ENCODE measurements around the gene YARS1.
"Not testable (repeated sequence)": the region's sequence is repeated elsewhere in the genome, so short reads cannot be mapped to it uniquely, and the experiment has no call there.

Gene YARS1

DNA sequence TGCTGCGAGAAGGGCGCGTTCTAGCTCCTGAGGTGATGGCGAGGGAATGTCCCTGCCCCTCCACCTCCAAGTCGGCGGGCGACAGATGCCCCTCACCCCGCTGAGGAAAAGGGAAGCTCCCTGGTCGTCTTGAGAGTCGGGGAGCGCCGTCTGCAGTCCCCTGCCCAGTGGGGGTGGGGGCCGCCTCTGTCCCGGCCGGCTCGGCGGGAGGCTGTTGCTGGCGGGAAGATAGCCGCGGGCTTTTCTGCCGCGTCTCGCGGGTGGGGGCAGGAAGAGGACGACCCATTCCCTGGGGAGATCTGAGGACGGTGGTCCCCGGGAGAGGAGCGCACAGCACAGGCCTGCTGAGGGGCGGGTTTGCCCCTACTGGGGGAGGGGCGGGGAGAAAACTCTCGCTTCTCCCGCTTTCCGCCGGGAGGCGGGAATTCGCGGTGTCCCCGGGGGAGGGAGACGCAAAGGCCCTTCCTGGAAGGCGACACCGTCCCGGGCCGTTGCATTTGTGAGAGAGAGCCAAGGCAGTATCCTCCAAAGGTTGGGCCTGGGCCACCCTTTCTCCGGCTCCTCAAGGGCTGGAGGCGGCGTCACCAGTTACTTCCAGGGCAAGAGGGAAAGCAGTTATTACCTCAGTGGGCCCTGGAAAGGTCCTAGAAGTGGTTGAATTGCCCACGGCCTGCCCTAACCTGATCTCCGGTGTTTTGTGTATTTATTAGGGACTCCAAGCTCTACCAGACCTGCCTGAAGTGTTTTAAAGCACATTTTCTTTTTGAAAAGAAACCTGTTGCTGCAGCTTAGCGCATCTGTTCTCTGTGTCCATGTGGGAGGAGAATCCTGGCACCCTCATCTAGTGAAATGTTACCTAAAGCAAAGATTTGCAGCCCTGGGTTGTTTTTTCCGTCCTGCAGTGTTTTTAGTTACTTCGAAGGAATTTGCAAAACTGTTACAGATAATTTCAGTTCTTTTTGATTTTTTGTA is 943 bp upstream of the YARS1 start:
- DNase-seq (ENCODE audit: extremely low read depth in 1 of 2, low read depth in 1 of 2), result no peak

DNA sequence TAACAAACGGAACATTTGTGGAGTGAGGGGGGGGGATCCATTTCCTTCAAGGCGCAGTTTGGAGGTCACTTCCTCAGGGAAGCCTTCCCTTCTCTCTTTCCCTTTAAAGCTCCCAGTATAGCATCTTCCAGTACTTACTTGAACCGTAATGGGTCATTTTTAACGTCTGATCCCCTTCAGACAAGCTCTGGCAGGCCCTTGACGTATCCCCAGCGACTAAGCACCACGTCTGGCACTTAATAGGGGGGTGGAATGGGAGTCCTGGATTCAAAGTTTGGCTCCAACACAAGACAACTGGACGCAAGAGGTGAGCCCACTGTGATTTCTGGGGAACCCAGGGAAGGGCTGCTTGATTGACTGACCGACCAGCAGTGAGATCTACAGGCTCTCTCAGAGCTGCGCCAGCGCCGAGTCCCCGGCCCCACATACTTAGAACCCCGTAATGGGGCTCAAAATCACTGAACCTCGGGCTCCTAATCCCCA is 441 bp downstream of the YARS1 start:
- DNase-seq (ENCODE audit: extremely low read depth in 1 of 2, low read depth in 1 of 2), result no peak

DNA sequence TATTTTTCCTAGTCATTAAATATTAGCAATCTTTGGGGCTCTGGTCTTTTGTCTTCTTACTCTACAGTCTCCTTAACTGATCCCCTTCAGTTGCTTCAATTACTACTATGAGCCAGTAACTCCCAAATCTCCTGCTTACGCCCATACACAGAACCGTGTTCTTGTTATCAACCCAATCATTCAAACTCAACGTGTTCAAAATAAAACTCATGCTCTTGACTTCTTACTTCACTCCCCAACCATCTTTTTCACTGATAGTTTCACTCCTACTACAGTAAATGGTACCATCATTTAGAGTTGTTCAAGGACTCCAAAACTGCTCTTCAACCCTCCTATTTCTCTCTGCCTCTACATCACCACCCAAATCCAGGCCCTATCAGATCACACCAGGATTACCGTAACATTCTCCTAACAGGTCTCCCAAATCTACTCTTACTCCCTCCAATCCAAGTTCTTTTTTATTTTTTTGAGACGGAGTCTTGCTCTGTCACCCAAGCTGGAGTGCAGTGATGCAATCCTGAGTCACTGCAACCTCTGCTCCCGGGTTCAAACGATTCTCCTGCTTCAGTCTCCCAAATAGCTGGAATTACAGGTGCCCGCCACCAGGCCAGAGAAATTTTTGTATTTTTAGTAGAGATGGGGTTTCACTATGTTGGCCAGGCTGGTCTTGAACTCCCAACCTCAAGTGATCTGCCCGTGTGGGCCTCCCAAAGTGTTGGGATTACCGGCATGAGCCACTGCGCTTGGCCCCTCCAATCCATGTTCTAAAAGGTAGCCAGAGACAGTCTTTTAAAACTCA is 3.0 kb downstream of the YARS1 start:
- DNase-seq (ENCODE audit: extremely low read depth in 1 of 2, low read depth in 1 of 2), result no peak

DNA sequence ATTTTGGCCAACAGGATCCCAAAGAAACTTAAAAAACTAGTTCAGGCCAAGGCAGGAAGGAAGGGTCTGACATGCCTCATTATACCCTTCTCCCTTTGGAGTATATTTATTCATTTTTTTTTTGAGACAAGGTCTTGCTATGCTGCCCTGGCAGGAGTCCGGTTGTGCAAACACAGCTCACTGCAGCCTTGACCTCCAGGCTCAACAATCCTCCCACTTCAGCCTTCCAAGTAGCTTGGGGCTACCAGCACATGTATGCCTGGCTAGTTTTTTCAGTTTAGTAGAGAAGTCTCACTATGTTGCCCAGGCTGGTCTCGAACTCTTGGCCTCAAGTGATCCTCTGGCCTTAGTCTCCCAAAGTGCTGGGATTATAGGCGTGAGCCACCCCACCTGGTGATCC is 5.2 kb downstream of the YARS1 start:
- DNase-seq (ENCODE audit: extremely low read depth in 1 of 2, low read depth in 1 of 2), result no peak

DNA sequence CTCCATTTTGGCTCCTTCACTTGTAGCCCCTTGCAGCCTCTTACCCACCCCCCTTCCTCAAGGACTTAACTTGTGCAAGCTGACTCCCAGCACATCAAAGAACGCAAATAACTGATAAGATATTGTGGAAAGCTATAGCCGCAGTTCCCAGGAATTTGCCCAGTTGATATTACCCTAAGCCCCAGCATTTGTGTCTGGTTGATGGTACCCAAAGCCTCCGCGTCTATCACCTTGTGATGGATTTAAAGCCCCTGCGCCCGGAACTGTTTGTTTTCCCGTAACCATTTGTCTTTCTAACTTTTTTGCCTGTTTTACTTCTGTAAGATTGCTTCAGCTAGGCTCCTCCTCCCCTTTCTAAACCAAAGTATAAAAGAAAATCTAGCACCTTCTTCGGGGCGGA is 5.9 kb downstream of the YARS1 start:
- DNase-seq (ENCODE audit: extremely low read depth in 1 of 2, low read depth in 1 of 2), result no peak

DNA sequence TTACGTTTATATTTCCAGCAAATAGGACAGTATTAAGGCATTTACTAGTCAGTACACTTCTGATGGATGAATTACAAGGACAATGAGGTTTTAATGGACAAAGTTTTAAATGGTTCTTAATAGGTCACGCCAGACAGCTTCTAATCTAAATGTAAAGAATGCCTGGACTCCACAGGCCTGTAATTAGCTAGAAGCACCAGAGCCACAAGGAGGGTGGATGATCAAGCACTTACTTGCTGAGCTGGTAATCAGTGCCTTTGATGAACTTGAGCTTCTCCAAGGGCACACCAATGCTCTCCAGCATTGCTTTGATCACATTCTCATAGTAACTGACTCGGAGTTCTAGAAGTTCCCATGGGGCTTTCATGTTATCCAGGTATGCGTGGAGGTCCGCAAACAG is 6.8 kb downstream of the YARS1 start:
- DNase-seq (ENCODE audit: extremely low read depth in 1 of 2, low read depth in 1 of 2), result no peak

DNA sequence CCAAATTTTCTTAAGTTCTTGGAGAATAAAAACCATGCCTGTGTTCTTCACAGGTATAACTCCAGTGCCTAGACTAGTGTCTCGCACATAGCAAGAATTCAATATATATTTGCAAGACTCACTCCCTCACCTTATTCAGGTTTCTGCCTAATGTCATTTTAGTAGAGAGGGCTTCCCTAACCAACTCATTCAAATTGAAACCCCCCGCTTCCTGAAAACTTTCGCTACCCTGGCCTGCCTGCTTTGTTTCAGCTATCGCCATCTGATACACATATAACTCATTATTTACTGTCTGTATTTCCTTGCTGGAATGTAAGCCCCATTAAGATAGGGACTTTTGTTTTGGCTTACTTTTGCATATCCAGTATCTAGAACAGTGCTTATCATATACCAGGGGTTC is 8.6 kb downstream of the YARS1 start:
- DNase-seq (ENCODE audit: extremely low read depth in 1 of 2, low read depth in 1 of 2), result no peak

DNA sequence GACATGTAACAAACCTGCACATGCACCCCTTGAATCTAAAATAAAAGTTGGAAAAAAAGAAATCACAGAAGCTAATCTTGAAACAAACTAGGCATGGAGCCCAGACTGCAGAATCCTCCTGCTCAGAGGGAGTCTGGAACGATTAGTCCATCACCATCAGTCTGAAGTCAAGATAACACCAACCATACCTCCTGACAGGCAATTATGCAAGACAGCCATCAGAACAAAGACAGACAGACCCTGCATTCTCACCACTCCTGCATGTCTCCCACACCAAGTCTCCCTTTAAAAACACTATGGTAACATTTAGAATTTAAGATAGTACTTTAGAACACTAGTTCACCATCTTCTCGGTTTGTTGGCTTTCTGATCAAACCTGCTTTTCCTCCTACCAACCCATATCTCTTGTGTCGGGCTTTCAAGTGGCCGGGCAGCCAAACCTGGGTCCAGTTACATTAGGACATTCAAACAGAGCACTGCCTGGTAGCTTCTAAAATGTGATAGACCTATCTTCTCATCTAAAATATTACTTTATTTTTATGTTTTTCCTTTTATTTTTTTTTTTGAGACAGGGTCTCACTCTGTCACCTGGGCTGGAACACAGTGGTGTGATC is 10.1 kb downstream of the YARS1 start:
- no peak for DNase-seq (ENCODE audit: extremely low read depth in 1 of 2, low read depth in 1 of 2)

DNA sequence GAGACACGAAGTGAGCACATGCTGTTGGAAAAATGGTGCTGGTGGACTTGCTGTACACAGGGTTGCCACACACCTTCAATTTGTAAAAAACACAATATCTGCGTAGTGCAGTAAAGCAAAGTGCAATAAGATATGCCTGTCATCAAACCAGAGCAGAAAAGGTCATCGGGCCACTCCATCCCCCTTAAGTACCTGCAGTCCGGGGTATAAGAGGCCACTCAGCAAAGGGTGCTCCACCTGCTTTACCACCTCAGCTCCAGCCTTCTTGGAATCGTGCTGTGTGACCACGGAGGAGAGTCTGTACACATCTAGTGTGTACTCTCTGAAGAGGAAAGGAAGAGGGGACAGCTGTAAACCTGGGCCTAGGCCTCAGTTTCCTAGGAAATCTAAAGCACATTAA is 10.9 kb downstream of the YARS1 start:
- no peak for DNase-seq (ENCODE audit: extremely low read depth in 1 of 2, low read depth in 1 of 2)

DNA sequence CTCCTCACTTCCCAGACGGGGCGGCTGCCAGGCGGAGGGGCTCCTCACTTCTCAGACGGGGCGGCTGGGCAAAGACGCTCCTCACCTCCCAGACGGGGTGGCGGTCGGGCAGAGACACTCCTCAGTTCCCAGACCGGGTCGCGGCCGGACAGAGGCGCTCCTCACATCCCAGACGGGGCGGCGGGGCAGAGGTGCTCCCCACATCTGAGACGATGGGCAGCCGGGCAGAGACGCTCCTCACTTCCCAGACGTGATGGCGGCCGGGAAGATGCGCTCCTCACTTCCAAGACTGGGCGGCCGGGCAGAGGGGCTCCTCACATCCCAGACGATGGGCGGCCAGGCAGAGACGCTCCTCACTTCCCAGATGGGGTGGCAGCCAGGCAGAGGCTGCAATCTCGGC is 12.7 kb downstream of the YARS1 start:
- not testable (repeated sequence) for DNase-seq (ENCODE audit: extremely low read depth in 1 of 2, low read depth in 1 of 2)

DNA sequence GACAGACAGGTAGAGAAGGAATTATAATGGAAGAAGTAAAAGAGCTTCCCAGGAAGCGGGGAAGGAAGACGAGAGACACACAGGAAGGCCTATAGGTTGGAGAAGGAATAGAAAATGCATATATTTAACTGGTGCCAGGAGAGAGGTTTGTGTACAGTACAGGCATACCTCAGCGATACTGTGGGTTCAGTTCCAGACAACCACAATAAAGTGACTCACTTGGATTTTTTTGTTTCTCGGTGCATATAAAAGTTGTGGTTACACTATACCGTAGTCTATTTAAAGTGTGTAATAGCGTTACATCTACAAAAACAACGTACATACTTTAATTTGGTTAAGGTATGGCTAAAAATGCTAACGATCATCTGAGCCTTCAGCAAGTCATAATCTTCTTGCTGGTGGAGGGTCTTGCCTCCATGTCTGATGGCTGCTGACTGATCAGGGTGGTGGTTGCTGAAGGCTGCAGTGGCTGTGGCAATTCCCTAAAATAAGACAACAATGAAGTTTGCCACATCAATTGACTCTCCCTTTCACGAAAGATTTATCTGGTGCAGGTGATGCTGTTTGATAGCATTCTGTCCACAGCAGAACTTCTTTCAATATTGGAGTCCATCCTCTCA is 16.0 kb downstream of the YARS1 start:
- no peak for DNase-seq (ENCODE audit: extremely low read depth in 1 of 2, low read depth in 1 of 2)

DNA sequence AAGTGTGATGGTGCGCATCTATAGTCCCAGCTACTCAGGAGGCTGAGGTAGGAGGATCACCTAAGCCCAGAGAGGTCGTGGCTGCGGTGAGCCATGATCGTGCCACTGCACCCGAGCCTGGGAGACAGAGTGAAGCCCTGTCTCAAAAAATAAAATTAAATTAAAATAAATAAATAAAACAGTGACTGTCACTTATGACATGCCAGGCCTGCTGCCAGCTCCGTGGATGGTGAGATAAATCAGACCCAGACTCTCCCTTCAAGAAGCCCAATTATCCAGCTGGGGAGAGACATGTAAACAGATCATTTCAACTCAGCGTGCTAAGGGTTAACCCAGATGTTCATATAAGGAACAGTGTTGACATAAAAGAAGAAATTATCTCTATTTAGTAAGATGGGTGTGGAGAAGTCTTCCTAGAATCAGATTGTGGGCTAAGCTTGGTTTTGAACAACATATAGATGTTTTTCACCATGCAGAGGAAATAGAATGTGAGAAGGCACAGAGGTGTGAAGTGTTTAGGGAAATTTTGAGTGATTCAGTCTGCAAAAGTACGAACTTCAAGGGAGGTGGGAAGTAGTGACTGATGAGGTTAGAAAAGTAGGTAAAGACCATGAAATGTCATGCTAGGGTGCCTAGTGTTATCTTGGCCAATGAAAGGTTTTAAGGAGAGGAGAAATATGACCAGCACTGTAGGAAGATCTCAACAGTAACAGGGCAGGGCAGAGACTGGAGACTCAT is 18.3 kb downstream of the YARS1 start:
- DNase-seq (ENCODE audit: extremely low read depth in 1 of 2, low read depth in 1 of 2), result no peak

DNA sequence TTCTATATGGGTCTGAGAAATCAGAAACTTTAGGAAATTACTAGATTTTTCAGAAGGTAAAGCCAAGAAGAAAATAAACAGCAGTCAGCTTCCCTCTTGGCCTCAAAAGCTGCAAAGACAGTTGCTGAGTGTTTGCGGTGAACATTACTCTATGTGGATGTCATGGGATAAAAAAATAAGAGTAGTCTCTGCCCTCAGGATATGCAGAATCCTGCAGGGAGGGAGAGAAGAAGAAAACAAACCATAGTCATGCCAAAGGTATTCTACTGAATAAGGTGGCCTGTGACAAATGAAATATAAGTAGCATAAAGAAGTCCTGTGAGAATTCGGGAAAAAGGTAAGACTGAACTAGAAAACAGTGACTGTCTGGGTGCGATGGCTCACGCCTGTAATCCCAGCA is 19.0 kb downstream of the YARS1 start:
- DNase-seq (ENCODE audit: extremely low read depth in 1 of 2, low read depth in 1 of 2), result no peak

DNA sequence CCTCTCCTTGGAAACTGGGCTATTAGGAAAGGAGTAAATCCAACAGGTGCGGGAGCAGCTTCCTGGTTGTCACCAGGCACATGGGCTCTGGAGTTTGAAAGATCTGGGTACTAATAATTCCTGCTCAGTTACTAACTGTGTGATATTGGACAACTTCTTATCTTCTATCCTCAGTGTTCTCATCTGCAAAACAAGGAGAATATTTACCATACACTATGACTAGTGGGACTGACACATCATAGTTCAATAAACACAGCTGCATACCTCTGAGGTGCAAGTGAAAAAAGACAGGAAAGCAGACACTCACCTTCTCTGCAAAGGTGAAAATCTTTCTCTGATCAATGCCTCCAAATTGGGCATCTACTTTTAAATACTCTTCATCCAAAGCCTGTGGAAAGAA is 19.7 kb downstream of the YARS1 start:
- DNase-seq (ENCODE audit: extremely low read depth in 1 of 2, low read depth in 1 of 2), result no peak

DNA sequence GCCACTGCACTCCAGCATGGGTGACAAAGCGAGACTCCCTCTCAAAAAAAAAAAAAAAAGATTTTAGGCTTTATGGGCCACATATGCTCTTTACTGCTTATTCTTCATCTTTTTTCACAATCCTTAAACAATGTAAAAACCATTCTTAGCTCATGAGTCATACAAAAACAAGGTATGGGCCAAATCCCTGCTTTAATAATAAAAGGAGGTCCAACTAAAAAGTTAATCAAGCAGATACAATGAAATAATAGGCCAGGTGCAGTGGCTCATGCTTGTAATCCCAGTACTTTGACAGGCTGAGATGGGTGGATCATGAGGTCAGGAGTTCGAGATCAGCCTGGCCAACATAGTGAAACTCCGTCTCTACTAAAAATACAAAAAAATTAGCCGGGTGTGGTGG is 21.4 kb downstream of the YARS1 start:
- DNase-seq (ENCODE audit: extremely low read depth in 1 of 2, low read depth in 1 of 2), result not testable (repeated sequence)

DNA sequence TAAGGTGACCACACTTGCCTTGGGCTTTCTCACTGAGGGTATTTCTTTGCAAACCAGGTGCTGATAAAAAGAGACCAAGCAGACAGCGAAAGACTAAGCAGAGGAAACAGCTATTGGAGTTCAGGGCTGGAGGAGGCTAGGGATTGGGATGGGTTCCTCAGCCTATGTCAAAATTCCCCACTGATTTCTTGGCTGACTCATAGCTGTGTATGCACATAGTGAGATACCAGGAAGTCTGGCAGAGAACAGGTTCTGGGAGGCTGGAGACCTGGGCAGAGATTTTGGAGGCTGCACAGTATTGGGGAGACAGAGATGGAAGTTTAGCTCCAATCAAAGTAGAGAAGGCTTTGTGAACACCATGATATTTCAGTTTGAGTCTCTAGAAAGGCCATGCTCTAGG is 25.3 kb downstream of the YARS1 start:
- DNase-seq (ENCODE audit: extremely low read depth in 1 of 2, low read depth in 1 of 2), result no peak

DNA sequence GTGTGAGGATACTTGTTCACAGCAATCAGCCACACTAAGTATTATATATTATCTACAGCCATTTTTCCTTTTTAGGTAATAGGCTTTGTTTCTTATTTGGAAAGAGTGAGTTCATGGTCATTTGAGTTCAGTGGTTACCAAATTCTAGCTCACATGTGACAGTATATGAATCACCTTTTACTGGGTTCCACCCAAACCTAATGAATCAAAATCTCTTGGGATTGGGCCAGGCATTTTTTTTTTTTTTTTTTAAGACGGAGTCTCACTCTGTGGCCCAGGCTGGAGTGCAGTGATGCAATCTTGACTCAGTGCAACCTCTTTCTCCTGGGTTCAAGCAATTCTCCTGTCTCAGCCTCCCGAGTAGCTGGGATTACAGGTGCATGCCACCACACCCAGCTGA is 27.8 kb downstream of the YARS1 start:
- not testable (repeated sequence) for DNase-seq (ENCODE audit: extremely low read depth in 1 of 2, low read depth in 1 of 2)

DNA sequence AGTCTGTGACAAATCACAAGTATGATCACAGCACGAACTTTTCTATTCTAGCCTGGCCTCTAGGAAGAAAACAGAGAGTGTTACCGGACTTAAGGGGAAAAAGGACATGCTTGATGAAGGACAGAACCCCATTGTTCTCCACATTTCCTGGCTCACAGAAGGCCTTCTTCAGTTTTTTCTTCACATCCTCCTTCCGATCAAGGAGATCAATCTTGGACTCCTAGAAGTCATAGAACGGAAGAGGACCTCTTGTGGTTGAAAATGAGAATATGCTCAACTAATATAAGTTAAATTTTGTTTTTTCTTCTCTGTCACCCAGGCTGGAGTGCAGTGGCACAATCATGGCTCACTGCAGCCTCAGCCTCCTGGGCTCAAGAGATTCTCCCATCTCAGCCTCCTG is 30.3 kb downstream of the YARS1 start:
- DNase-seq (ENCODE audit: extremely low read depth in 1 of 2, low read depth in 1 of 2), result no peak

DNA sequence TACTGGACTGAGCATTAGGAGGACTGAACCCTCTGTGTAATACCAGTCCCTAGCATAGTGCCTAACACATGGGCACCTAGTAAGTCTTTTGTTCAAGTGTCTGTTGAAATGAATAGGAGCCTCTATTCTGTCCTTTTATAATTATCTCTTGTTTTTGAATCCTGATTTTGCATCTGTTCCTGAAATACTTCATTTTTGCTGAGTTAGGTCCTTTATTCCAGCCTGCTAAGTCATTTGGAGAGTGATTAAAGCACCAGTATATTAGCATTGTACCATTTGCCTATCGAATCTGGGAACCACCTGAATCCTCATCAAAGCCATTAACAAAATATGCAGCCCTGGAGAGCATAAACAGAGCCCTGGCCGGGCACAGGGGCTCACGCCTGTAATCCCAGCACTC is 32.3 kb downstream of the YARS1 start:
- no peak for DNase-seq (ENCODE audit: extremely low read depth in 1 of 2, low read depth in 1 of 2)

DNA sequence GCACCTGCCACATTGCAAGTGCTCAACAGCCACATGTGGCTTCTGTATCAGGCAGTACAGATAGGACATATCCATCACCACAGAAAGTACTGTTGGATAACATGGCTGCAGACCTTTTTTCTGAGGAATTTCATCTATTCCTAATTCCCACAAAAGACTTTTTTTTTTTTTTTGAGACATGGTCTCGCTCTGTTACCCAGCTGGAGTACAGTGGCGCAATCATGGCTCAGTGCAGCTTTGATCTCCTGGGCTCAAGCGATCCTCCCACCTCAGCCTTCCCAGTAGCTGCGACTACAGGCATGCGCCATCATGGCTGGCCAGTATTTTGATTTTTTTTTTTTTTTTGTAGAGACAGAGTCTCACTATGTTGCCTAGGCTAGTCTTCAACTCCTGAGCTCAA is 33.3 kb downstream of the YARS1 start:
- DNase-seq (ENCODE audit: extremely low read depth in 1 of 2, low read depth in 1 of 2), result no peak

Measured in activated CD8-positive, alpha-beta memory T cell treated with anti-CD3 and anti-CD28 coated beads for 1 hour (primary cell).